ENCODE measurements around the gene ITPKC. TPM values are rescaled to one million over a fixed set of nuclear protein-coding genes. Genes with fewer than 3 reads are reported as not detected.

ITPKC gene
- total and polyA plus RNA-seq, 10 of the 15 experiments (the other 5 are each of a cell fraction or from before 2014, with no cell fraction given), result 0.03 to 6.4 (median 3.5) TPM

DNA sequence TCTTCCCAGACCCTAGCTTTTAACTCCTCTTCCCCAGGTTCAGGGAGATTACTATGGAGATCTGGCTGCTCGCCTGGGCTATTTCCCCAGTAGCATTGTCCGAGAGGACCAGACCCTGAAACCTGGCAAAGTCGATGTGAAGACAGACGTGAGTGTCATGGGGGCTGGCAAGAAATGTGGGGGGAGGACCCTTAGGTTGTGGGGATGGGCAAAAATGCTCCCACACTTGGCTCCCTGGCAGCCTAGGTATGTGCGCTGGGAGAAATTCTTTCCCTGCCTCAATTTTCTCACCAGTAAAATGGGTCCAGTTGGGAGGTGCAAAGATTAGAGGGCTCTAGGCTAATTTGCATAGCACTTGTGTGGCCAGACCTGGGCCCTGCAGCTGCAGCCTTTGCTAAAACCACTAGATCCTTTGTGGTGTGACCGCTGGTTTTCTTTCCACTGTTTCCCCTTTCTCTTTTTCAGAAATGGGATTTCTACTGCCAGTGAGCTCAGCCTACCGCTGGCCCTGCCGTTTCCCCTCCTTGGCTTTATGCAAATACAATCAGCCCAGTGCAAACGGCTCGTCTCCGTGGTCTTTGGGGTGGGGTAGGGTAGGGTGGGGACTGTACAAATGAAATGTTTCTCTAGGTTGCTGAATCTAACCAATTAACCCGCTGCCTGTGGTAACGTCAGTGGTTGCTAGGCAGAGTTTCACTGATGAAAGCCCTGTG lies 60.2 kb downstream of the ITPKC start (continued):
- TF ChIP-seq, protein P1, sequence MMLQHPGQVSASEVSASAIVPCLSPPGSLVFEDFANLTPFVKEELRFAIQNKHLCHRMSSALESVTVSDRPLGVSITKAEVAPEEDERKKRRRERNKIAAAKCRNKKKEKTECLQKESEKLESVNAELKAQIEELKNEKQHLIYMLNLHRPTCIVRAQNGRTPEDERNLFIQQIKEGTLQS (IDR thresholded peaks at IDR 0.05; ENCODE audit: borderline replicate concordance, extremely low read depth, low read depth, low read length), result no peak
- peak; percentile 91 for TF ChIP-seq MTA2 (IDR thresholded peaks at IDR 0.05; ENCODE audit: low read depth)
- peak; percentile 77; the same call in 1 of the 2 replicates for TF ChIP-seq BCL11A (IDR thresholded peaks at IDR 0.05; ENCODE audit: low read depth, low read length)
- peak; percentile 54 for TF ChIP-seq BCL3 (IDR thresholded peaks at IDR 0.05; ENCODE audit: borderline replicate concordance, insufficient read depth, low read depth, low read length, poor library complexity, severe bottlenecking)
- TF ChIP-seq TCF3 (IDR thresholded peaks at IDR 0.05; ENCODE audit: borderline replicate concordance, insufficient read depth, low read depth, low read length), result peak; percentile 94
- TF ChIP-seq CBFB (IDR thresholded peaks at IDR 0.05; ENCODE audit: low read depth), result peak; percentile 99
- no peak for TF ChIP-seq CTCF (IDR thresholded peaks at IDR 0.05 in 2 of 3, conservative IDR thresholded peaks at IDR 0.05 in 1 of 3; ENCODE audit: control insufficient read depth in 2 of 3, extremely low read depth in 1 of 3, insufficient read depth in 1 of 3, low read depth in 3 of 3, low read length in 3 of 3)
- peak; percentile 97 for TF ChIP-seq SKIL (IDR thresholded peaks at IDR 0.05; ENCODE audit: low read depth, poor library complexity, severe bottlenecking)
- peak; percentile 96; the same call in 1 of the 2 replicates for TF ChIP-seq MTA3 (IDR thresholded peaks at IDR 0.05; ENCODE audit: borderline replicate concordance, low read length)
- no peak for TF ChIP-seq SUZ12 (IDR thresholded peaks at IDR 0.05; ENCODE audit: unreplicated experiment)
- TF ChIP-seq, protein P2, sequence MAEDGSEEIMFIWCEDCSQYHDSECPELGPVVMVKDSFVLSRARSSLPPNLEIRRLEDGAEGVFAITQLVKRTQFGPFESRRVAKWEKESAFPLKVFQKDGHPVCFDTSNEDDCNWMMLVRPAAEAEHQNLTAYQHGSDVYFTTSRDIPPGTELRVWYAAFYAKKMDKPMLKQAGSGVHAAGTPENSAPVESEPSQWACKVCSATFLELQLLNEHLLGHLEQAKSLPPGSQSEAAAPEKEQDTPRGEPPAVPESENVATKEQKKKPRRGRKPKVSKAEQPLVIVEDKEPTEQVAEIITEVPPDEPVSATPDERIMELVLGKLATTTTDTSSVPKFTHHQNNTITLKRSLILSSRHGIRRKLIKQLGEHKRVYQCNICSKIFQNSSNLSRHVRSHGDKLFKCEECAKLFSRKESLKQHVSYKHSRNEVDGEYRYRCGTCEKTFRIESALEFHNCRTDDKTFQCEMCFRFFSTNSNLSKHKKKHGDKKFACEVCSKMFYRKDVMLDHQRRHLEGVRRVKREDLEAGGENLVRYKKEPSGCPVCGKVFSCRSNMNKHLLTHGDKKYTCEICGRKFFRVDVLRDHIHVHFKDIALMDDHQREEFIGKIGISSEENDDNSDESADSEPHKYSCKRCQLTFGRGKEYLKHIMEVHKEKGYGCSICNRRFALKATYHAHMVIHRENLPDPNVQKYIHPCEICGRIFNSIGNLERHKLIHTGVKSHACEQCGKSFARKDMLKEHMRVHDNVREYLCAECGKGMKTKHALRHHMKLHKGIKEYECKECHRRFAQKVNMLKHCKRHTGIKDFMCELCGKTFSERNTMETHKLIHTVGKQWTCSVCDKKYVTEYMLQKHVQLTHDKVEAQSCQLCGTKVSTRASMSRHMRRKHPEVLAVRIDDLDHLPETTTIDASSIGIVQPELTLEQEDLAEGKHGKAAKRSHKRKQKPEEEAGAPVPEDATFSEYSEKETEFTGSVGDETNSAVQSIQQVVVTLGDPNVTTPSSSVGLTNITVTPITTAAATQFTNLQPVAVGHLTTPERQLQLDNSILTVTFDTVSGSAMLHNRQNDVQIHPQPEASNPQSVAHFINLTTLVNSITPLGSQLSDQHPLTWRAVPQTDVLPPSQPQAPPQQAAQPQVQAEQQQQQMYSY (CRISPR knock-in tag; IDR thresholded peaks at IDR 0.05), result no peak
- TF ChIP-seq, protein P3, sequence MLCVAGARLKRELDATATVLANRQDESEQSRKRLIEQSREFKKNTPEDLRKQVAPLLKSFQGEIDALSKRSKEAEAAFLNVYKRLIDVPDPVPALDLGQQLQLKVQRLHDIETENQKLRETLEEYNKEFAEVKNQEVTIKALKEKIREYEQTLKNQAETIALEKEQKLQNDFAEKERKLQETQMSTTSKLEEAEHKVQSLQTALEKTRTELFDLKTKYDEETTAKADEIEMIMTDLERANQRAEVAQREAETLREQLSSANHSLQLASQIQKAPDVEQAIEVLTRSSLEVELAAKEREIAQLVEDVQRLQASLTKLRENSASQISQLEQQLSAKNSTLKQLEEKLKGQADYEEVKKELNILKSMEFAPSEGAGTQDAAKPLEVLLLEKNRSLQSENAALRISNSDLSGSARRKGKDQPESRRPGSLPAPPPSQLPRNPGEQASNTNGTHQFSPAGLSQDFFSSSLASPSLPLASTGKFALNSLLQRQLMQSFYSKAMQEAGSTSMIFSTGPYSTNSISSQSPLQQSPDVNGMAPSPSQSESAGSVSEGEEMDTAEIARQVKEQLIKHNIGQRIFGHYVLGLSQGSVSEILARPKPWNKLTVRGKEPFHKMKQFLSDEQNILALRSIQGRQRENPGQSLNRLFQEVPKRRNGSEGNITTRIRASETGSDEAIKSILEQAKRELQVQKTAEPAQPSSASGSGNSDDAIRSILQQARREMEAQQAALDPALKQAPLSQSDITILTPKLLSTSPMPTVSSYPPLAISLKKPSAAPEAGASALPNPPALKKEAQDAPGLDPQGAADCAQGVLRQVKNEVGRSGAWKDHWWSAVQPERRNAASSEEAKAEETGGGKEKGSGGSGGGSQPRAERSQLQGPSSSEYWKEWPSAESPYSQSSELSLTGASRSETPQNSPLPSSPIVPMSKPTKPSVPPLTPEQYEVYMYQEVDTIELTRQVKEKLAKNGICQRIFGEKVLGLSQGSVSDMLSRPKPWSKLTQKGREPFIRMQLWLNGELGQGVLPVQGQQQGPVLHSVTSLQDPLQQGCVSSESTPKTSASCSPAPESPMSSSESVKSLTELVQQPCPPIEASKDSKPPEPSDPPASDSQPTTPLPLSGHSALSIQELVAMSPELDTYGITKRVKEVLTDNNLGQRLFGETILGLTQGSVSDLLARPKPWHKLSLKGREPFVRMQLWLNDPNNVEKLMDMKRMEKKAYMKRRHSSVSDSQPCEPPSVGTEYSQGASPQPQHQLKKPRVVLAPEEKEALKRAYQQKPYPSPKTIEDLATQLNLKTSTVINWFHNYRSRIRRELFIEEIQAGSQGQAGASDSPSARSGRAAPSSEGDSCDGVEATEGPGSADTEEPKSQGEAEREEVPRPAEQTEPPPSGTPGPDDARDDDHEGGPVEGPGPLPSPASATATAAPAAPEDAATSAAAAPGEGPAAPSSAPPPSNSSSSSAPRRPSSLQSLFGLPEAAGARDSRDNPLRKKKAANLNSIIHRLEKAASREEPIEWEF (IDR thresholded peaks at IDR 0.05; ENCODE audit: insufficient replicate concordance, low read depth, low read length), result no peak

All from GM12878 (cell line).